ENCODE results near the gene TNFSF18.

The TNFSF18 gene

DNA sequence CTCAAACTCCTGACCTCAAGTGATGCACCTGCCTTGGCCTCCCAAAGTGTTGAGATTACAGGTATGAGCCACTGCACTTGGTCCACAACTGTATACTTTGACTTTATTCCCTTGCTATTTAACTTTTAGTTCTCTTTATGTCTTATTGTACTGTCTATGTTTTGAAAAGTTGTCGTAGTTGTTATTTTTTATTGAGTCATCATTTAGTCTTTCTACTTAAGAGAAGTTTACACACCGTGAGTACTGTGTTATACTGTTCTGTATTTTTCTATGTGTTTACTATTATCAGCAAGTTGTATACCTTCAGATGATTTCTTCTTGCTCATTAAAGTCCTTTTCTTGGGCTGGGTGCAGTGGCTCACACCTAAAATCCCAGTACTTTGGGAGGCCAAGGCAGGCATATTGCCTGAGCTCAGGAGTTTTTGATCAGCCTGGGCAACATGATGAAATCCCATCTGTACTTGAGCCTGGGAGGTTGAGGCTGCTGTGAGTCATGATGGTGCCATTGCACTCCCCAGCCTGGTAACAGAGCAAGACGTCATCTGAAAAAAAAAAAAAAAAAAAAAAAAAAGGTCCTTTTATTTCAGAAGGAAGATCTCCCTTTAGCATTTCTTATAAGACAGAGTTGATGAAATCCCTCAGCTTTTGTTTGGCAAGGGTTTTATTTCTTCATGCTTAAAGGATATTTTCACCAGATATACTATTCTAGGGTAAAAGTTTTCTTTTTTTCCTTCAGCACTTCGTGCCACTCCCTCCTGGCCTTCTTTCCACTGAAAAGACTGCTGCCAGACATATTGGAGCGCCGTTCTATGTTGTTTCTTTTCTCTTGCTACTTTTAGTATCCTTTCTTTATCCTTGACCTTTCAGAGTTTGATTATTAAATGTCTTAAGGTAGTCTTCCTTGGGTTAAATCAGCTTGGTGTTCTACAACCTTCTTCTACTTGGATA is 47.6 kb downstream of the TNFSF18 start:
- no peak overlapping the region for H3K4me3 ChIP-seq (ENCODE audit: low read depth, low read length)

GRCh38 chr1:172999349-172999748 is 51.4 kb downstream of the TNFSF18 start:
- TF ChIP-seq, protein P1, sequence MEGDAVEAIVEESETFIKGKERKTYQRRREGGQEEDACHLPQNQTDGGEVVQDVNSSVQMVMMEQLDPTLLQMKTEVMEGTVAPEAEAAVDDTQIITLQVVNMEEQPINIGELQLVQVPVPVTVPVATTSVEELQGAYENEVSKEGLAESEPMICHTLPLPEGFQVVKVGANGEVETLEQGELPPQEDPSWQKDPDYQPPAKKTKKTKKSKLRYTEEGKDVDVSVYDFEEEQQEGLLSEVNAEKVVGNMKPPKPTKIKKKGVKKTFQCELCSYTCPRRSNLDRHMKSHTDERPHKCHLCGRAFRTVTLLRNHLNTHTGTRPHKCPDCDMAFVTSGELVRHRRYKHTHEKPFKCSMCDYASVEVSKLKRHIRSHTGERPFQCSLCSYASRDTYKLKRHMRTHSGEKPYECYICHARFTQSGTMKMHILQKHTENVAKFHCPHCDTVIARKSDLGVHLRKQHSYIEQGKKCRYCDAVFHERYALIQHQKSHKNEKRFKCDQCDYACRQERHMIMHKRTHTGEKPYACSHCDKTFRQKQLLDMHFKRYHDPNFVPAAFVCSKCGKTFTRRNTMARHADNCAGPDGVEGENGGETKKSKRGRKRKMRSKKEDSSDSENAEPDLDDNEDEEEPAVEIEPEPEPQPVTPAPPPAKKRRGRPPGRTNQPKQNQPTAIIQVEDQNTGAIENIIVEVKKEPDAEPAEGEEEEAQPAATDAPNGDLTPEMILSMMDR (IDR thresholded peaks at IDR 0.05; ENCODE audit: borderline replicate concordance, insufficient read depth, low read depth, low read length), result no peak
- H3K4me3 ChIP-seq (ENCODE audit: low read depth, low read length), result no peak overlapping the region

More for the DNA sequence above, 47.6 kb downstream of the TNFSF18 start:
- TF ChIP-seq, protein P1 (IDR thresholded peaks at IDR 0.05; ENCODE audit: borderline replicate concordance, insufficient read depth, low read depth, low read length), result no peak

DNA sequence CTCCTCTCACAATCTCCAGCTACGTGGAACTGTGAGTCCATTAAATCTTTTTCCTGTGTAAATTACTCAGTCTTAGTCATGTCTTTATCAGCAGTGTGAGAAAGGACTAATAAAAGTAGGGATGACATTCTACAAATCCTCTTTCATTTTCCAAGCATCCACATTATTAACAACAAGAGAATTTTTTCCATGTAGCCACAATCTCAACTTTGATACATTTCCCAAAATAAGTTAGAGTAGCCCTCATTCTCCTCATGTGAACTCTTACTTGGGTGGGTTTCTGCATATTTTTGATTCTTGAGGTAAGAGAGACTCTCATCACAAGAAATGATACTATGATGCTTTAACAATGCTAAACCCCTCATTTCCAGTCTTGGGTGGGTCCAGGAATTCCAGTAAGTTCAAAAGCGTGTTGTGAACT is 52.8 kb downstream of the TNFSF18 start:
- H3K4me3 ChIP-seq (ENCODE audit: low read depth, low read length), result no peak overlapping the region
- TF ChIP-seq, protein P1 (IDR thresholded peaks at IDR 0.05; ENCODE audit: borderline replicate concordance, insufficient read depth, low read depth, low read length), result no peak

GRCh38 chr1:172993640-172994039 is 57.1 kb downstream of the TNFSF18 start:
- TF ChIP-seq, protein P1 (IDR thresholded peaks at IDR 0.05; ENCODE audit: borderline replicate concordance, insufficient read depth, low read depth, low read length), result no peak
- H3K4me3 ChIP-seq (ENCODE audit: low read depth, low read length), result no peak overlapping the region

DNA sequence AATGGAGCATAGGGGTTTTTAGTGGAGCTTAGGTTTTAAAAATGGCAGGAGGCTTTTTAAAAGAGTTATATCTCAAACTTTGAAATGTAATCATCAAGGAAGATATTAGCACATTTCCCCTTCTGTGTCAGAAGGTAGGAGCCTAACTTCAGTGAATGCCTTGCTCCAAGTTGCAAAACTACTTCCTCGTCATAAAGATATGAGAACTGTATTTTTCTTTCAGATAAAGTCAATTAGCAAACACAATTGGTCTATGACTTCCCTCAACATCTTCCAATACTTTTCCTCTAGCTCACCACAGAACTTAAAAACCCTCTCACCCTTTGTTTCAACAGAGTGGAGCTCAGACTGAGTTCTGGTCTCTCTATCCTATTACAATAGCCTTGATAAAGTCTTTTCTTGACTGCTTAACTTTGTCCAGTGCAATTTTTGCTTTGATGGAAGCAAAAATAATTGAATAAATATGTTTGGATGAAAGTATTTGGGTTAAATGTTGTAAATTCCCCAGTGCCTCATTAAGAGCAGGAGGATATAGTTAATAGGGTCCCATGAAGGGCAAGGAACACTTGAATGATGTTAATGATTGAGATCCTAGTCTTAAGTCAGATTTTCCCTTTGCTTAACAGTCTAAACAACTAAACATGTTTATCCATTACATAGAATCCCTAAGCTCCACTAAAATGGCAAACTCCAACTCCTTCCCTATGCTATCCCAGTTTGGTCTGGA is 58.9 kb downstream of the TNFSF18 start:
- TF ChIP-seq, protein P1 (IDR thresholded peaks at IDR 0.05; ENCODE audit: borderline replicate concordance, insufficient read depth, low read depth, low read length), result no peak
- no peak overlapping the region for H3K4me3 ChIP-seq (ENCODE audit: low read depth, low read length)

GRCh38 chr1:172990598-172991215 is 60.0 kb downstream of the TNFSF18 start:
- TF ChIP-seq, protein P1 (IDR thresholded peaks at IDR 0.05; ENCODE audit: borderline replicate concordance, insufficient read depth, low read depth, low read length), result no peak
- no peak overlapping the region for H3K4me3 ChIP-seq (ENCODE audit: low read depth, low read length)
